Thyroid gland (tissue), 4 donors: Measurements from ENCODE around the gene GATD1. TPM values are rescaled to one million over a fixed set of nuclear protein-coding genes. Genes with fewer than 3 reads are reported as not detected.

Experiments
- DNase-seq, 2 donors: peaks; one replicate each; pipeline ENCODE4 v3.0.0-alpha.2; 2019
- H3K27ac ChIP-seq, 3 donors: fragments of 200-600 bp; sonication (generic); 1 replicate in 2 of 3; 2 replicates in 1 of 3; pipeline ENCODE4 v1.5.1; 2016 to 2019; ENCODE audit warnings: mild to moderate bottlenecking in 1 of 3, moderate library complexity in 1 of 3
- H3K27me3 ChIP-seq: fragments of 200-600 bp; sonication (generic); one replicate; pipeline ENCODE4 v1.5.1; 2019
- H3K36me3 ChIP-seq, 2 donors: fragments of 200-600 bp; sonication (generic); one replicate each; pipeline ENCODE4 v1.5.1; 2016 to 2019
- H3K4me1 ChIP-seq, 2 donors: fragments of 200-600 bp; sonication (generic); one replicate each; pipeline ENCODE4 v1.5.1; 2017 to 2019
- H3K4me3 ChIP-seq, 3 donors: fragments of 200-600 bp; sonication (generic); replicated peaks in 1 of 3; 1 replicate in 2 of 3; 2 replicates in 1 of 3; pipeline ENCODE4 v1.5.1; 2016; ENCODE audit warnings: mild to moderate bottlenecking in 1 of 3
- H3K9me3 ChIP-seq: fragments of 200-600 bp; sonication (generic); one replicate; pipeline ENCODE4 v1.5.1; 2017
- CTCF ChIP-seq, 6 experiments: fragments of 200-600 bp in 3 of 6; fragments of 450-650 bp in 3 of 6; sonication (generic) in 3 of 6; IDR thresholded peaks; one replicate each; pipeline ENCODE4 v1.5.1; 2016 to 2019; ENCODE audit warnings: antibody characterized with exemption in 6 of 6, mild to moderate bottlenecking in 2 of 6, inconsistent platforms in 1 of 6, moderate library complexity in 1 of 6
- POLR2A ChIP-seq, 2 donors: fragments of 450-650 bp; IDR thresholded peaks; one replicate each; pipeline ENCODE4 v1.6.1; 2017; ENCODE audit warnings: antibody characterized with exemption in 2 of 2, mild to moderate bottlenecking in 2 of 2, moderate library complexity in 1 of 2
- WGBS, 2 donors: methylation state at CpG; one replicate each; pipeline ENCODE4 v1.1.5; 2017; 5-methylcytosine and 5-hydroxymethylcytosine counted together
- intact Hi-C: fragments of 100-400 bp; cut with DNase I; formaldehyde crosslinking; loops from one replicate; pipeline ENCODE4 v1.15.1; 2023
- total RNA-seq, 4 donors: library from RNA; depleted of rRNA; stranded (reverse); fragments of >200 nt; gene quantifications; one replicate each; pipeline ENCODE4 v1.2.3, GENCODE V29; 2016

The GATD1 gene
- total RNA-seq, 4 donors from 2014 or later, result 27.4 to 47.6 (median 35.5) TPM

- peaks cover 29 to 31% of the 10 kb centered on the region in 2 donors for H3K4me1 ChIP-seq
- 5% methylated on average over 18 of the region's 69 CpGs; no CpG with 5 or more reads in 1 of the 2 donors for WGBS, 2 donors
These were observed 20.9 kb upstream of the GATD1 start, which contains the start of gene SLC25A22 for GRCh38 chr11:798093-798713. Gene SLC25A22, minus strand, starts transcription at chr11:798281. Its CDS starts 3,275 bp downstream, at chr11:795006.

GRCh38 chr11:797296-798092, 20.2 kb upstream of the GATD1 start:
- H3K4me1 ChIP-seq, result peaks cover 29 to 31% of the 10 kb centered on the region in 2 donors
- no peaks in the 10 kb centered on the region for H3K27me3 ChIP-seq
- intact Hi-C loops, result no loop called here
- H3K9me3 ChIP-seq, result no peaks in the 10 kb centered on the region
- H3K27ac ChIP-seq, result peak overlapping the region; percentile 18 to 68 (median 67)
- peak; percentile 67 for DNase-seq
- WGBS, 2 donors, result 0 to 1% methylated on average over 8 to 41 of the region's 57 CpGs
- H3K4me3 ChIP-seq, result peak overlapping the region; percentile 50 to 71 (median 54)
- TF ChIP-seq POLR2A (IDR thresholded peaks at IDR 0.05) (no peak), CTCF (IDR thresholded peaks at IDR 0.05) (no peak)
- no peaks in the 10 kb centered on the region for H3K36me3 ChIP-seq

More at GRCh38 chr11:798093-798713, 20.9 kb upstream of the GATD1 start, which contains the start of gene SLC25A22:
- Histone ChIP-seq H3K27me3 (no peaks in the 10 kb centered on the region), H3K9me3 (no peaks in the 10 kb centered on the region), H3K27ac (peak within 1 kb of the TSS; percentile 18 to 68 (median 67)), H3K36me3 (no peaks in the 10 kb centered on the region), H3K4me3 (peak within 1 kb of the TSS; percentile 50 to 71 (median 54))
- peak; percentile 76 to 77 for DNase-seq
- intact Hi-C loops, result no loop called here
- TF ChIP-seq POLR2A (IDR thresholded peaks at IDR 0.05), result peak in 1 of 2 donors; percentile 32
- TF ChIP-seq CTCF (IDR thresholded peaks at IDR 0.05), result peak; percentile 45 to 99 (median 84)

- no peak for TF ChIP-seq POLR2A (IDR thresholded peaks at IDR 0.05)
- TF ChIP-seq CTCF (IDR thresholded peaks at IDR 0.05), result no peak
- WGBS, 2 donors, result 25 to 26% methylated on average over 5 to 11 of the region's 18 CpGs
- no peak for DNase-seq
- Histone ChIP-seq H3K4me1 (peaks cover 29 to 31% of the 10 kb centered on the region in 2 donors), H3K4me3 (peak overlapping the region in 1 of 3 donors; percentile 71), H3K27ac (peak overlapping the region; percentile 18 to 68 (median 67)), H3K9me3 (no peaks in the 10 kb centered on the region), H3K27me3 (no peaks in the 10 kb centered on the region), H3K36me3 (no peaks in the 10 kb centered on the region)
- intact Hi-C loops, result no loop called here
These were observed 19.4 kb upstream of the GATD1 start for GRCh38 chr11:796565-797295.

GRCh38 chr11:795634-796564, 18.6 kb upstream of the GATD1 start:
- Histone ChIP-seq H3K27me3 (no peaks in the 10 kb centered on the region), H3K9me3 (no peaks in the 10 kb centered on the region), H3K27ac (peak overlapping the region; percentile 18 to 68 (median 67)), H3K4me1 (peaks cover 29 to 31% of the 10 kb centered on the region in 2 donors), H3K36me3 (no peaks in the 10 kb centered on the region), H3K4me3 (peak overlapping the region; percentile 39 to 71 (median 52))
- peak; percentile 81 to 83 for DNase-seq
- intact Hi-C loops, result no loop called here
- WGBS, 2 donors, result 0 to 5% methylated on average over 1 to 21 of the region's 26 CpGs
- no peak for TF ChIP-seq CTCF (IDR thresholded peaks at IDR 0.05)
- TF ChIP-seq POLR2A (IDR thresholded peaks at IDR 0.05), result peak; percentile 15 to 31
